Epithelial cell of prostate (primary cell): ENCODE results near the gene ARMC6.
A peak's percentile ranks its signal among the peaks of the same experiment; 100 is the strongest.

Experiments used
- DNase-seq: peaks from one replicate; pipeline ENCODE4 v3.0.0-alpha.2; 2011; ENCODE audit warnings: low read depth, low spot score
- H3K27ac ChIP-seq: fragments of 450-650 bp; 2 replicates; pipeline ENCODE4 v1.5.1; 2017; ENCODE audit warnings: mild to moderate bottlenecking

The ARMC6 gene

DNA sequence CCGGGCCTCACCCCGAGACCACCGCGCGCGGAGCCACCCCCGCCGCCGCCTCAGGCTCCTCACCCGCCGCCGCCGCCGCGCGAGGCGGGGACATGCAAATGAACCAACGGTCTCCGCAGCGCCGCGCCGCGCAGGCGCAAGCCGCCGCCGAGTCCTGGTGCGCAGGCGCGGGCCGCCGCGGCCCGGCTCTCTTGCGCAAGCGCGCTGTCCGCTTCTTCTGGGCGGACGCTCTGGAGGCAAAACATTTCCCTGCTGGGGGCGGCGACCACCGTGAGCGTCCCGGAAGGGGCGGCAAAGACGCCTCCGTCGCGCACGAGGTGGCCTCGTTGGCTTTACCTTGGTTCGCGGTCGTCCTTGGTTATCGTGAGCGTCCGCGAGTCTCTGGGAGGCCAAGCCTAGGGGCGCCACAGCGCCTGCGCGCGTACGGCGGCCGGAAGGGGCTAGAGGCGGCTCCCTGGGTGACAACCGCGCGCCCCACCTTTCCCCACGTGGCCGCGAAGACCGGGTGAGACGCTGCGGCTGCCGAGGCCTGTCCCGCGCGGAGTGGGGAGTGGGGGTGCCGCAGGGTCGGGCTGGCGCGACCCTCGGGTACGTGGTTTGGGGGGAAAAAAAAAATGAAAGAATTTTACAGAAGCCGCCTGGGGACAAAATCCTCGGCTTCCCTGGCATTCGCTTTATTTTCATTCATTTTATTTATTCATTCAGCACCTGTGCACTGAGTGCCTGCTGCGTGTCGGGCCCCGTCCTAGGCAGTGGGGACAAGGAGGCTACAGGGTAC is at the start of gene ARMC6, which contains the start of gene SUGP2:
Gene ARMC6, plus strand, starts transcription at position 178 of the 778 bp plus-strand sequence. CDS start 607 bp downstream, outside the sequence.
Gene SUGP2, minus strand, starts transcription at position 92 of the 778 bp plus-strand sequence. CDS start 2,446 bp downstream, outside the sequence.
- peak within 1 kb of the TSS; percentile 86 for H3K27ac ChIP-seq
- DNase-seq: peak; percentile 34

DNA sequence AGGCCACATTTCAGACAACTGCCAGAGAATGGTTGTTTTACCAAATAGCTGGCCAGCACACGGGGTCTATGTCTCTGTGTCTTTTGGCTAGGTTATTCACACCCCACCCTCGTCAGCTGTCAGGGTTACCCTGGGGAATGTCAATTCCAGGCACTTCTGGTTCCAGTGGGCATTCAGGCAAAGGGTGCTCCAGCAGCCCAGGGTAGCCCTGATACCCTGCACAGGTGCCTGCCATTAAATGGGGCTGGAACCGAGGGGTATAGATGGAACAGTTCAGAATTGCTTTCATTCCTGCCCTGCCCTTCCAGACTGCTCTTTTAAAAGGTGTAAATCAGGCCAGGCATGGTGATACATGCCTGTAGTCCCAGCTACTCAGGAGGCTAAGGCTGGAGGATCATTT is 49.2 kb upstream of the ARMC6 start:
- no peak overlapping the region for H3K27ac ChIP-seq
- no peak for DNase-seq

DNA sequence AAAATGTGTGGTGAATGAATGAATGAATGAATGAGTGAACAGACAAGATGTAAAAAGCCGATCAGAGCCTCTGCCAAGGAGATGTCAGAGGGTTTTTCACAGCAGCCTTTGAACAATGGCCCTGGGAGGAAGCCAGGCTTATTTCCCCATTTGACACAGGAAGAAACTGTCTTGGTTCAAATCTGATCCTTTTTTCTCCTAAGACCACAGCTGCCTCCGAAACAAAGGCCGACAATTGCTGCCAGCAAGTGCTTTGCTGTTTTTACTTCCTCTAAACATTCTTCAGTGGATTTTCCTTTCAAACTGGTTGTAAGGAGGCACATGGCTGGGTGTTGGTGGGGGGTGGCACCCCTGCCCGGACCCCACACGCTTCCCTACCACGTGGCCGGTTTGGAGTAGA is 48.1 kb upstream of the ARMC6 start:
- no peak for DNase-seq
- H3K27ac ChIP-seq: no peak overlapping the region

DNA sequence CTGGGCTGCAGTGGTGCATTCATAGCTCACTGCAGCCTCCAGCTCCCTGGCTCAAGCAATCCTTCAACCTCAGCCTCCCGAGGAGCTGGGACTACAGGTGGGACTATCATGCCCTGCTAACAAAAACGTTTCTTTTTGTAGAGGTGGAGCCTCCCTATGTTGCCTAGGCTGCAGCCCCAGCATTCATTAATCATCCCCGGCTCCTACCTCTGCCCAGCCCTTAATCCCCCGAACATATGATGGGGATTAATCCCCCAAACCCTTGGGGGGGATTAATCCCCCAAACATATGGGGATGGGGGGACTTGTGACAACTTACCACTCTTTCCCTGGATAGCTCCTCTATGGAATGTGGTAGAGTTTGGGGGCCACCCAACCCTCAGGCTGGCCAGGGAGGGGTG is 45.9 kb upstream of the ARMC6 start:
- no peak for DNase-seq

DNA sequence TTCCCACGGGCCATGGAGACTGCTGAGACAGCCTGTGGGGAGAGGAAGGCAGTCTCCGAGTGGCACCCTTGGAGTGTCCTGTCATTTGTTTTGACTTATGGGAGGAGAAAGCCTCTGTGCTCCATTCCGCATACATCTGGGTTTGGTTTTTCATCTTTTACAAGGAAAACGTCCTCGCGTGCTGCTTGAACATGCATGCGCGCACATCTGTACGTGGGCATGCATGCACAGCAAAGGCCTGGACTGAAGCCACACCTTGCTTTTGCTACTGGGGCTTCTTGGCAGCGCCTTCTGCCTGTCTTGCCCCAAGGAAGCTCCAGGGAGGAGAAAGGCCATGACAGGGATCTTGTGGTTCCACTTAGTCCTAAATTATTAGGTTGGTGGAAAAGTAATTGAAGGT is 44.1 kb upstream of the ARMC6 start:
- DNase-seq: no peak
- H3K27ac ChIP-seq: no peak overlapping the region

More for the DNA sequence above, 45.9 kb upstream of the ARMC6 start:
- H3K27ac ChIP-seq: no peak overlapping the region

DNA sequence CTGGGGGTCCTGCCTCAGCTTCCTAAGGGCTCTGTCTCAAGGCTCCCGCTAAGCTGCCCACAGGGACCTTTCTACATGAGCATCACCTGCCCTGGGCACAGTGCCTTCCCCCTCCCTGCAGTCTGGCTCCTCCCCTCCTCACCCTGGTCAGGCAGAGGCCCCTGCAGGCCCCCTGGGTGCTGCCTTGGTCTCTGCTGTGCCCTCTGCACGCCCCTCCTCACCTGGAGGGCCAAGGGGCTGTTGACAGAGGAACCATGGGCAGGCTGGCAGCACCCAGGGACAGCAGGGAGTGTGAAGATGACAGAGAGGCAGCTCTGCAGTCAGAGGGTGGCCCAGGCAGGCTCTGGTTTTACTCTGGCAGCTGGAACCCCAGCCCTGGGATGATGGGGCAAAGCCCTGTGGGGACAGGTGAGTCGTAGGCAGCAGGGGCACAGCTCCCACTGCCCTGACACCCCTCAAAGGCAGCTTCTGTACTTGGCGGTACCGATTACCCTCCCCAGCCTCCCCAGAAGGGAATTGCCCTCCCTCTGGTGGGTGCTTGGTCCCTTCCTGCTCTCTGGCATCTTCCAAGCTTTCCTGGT is 43.2 kb upstream of the ARMC6 start:
- no peak overlapping the region for H3K27ac ChIP-seq
- DNase-seq: no peak

DNA sequence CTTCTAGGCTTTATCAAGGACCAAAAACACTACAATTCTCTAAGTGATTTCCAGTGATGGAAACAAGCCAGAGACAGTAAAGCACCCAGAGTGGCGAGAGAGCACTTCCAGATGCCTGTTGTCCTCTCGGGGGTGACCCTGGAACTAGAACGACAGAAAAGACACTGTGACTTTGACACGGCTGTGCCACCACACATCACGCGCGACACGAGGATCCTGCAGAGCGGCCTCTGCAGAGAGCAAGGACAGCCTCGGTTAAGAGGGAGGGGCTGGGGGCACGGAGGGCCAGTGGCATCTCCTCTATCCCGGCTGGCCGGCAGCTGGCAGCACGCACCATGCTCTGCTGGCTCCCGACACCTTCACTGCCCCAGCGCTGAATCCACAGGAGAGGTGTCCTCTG is 42.4 kb upstream of the ARMC6 start:
- no peak for DNase-seq
- H3K27ac ChIP-seq: no peak overlapping the region

DNA sequence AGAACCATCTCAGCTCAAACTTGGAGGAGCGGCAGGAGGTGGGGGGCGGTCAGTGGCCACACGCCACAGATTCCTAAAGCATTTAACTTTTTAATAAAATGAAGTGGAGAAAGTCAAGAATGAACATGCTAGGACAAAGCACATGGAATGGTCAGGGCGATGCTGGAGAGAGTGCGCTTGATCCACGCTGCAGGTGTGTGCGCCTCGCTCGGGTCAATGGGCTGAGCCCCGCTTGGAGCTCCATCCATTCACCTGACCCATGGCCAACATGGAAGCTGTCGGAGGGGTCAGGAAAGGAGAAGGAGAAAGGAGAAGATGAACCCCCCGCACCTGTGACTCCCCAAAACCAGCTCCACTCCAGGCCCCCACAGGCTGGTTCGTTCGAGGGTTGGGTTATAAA is 41.9 kb upstream of the ARMC6 start:
- DNase-seq: no peak

DNA sequence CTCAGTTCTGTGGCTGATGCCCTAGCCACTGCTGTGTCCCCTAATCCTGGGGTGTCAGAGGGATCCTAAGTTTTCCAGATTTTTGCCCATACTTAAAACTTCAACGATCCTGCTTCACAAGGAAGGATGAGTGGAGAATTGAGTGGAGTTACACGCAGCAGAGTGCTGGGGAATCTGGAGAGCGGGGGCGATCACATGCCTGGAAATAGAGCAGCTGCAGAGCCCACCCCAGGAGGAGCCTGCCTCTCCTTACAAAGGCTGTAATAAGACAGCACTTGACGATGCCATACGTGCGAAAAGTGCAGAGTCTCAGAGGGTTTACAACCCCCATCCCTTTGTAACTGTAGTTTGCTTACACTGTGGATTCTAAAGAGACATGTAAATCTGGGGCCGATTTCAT is 40.7 kb upstream of the ARMC6 start:
- H3K27ac ChIP-seq: no peak overlapping the region
- no peak for DNase-seq

More for the DNA sequence above, 41.9 kb upstream of the ARMC6 start:
- no peak overlapping the region for H3K27ac ChIP-seq

DNA sequence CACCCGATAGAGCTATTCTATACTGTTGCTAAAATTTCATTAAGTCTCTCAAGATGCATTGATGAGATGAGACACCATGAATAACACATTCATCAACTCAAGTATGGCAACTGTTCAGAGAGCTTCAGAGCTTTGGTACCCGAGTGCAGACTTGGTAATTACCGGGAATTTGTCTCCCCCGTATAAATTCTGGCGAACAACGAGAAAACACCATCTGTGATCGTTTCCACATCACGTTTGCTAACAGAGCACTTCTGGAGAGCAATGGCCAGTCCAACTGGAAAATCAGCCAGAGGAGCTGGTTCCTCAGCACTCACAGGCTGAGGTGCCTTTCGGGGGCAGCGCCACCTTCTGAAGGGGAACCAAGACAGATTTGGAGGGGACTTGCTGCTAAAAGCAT is 40.3 kb upstream of the ARMC6 start:
- no peak overlapping the region for H3K27ac ChIP-seq
- DNase-seq: no peak

DNA sequence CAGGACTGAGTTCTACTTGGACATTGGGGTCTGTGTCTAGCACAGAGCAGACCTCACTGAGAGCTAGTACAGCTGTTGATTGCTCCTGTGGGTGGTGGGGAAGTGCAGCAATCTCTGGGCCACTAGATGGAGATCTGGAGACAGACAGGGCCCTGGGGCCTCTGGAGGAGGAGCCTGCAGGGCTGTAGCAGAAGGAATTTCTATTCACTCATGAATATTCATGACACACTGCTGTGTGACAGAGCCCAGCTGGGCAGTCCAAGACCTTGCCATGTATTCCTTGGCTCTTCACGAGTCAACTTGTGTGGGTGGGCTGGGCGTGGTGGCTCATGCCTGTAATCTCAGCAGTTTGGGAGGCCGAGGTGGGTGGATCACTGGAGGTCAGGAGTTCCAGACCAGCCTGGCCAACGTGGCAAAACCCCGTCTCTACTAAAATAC is 37.6 kb upstream of the ARMC6 start:
- DNase-seq: no peak
- no peak overlapping the region for H3K27ac ChIP-seq

DNA sequence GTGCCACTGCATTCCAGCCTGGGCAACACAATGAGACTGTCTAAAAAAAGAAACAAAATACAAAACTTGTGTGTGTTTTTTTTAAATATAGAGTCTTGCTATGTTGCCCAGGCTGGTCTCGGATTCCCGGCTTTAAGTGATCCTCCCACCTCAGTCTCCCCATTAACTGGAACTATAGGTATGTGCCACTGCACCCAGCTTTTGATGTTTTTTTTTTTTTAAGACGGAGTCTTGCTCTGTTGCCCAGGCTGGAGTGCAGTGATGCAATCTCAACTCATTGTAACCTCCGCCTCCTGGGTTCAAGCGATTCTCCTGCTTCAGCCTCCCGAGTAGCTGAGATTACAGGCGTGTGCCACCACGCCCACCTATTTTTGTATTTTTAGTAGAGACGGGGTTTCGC is 37.1 kb upstream of the ARMC6 start:
- H3K27ac ChIP-seq: no peak overlapping the region
- no peak for DNase-seq

DNA sequence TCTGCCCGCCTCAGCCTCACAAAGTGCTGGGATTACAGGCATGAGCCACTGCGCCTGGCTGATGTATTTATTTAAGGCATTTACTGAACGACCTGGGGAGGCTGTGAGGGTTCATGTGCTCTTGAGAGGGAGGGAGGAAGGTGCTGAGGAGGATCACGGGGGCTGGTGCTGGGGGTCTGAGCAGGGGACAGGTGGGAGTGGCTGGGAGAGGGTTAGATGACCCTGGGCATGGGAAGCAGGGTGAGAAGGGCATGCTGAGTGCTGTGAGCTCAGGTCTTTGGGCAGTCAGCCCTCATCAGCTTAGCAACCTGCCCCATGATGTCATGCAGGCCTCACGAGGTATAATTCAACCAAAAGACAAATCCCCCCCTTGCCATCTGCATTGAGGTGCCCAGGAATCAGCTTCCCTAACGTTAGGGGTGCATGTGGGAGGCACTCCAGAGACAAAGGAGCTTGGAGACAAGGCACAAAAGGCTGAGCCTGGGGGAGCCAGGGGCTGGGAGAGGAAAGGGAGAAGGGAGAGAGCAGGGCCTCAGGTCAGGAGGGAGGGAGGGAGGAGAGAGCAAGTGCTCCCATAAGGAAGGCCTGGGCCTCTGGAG is 36.5 kb upstream of the ARMC6 start:
- H3K27ac ChIP-seq: no peak overlapping the region
- DNase-seq: no peak

DNA sequence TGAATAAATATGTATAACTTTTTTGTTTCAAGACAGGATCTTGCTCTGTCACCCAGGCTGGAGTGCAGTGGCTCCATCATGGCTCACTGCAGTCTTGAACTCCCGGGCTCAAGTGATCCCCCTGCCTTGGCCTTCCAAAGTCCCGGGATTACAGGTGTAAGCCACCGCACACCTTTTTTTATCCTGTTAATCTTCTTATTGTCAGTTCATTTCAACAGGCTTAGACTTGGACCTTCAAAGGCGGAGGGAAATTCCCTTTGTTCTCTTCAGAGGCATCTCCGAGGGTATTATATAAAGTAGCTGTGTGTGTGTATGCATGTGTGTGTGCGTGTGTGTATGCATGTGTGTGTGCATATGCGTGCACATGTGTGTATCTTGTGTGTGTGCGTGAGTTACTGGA is 35.1 kb upstream of the ARMC6 start:
- no peak overlapping the region for H3K27ac ChIP-seq
- DNase-seq: no peak

DNA sequence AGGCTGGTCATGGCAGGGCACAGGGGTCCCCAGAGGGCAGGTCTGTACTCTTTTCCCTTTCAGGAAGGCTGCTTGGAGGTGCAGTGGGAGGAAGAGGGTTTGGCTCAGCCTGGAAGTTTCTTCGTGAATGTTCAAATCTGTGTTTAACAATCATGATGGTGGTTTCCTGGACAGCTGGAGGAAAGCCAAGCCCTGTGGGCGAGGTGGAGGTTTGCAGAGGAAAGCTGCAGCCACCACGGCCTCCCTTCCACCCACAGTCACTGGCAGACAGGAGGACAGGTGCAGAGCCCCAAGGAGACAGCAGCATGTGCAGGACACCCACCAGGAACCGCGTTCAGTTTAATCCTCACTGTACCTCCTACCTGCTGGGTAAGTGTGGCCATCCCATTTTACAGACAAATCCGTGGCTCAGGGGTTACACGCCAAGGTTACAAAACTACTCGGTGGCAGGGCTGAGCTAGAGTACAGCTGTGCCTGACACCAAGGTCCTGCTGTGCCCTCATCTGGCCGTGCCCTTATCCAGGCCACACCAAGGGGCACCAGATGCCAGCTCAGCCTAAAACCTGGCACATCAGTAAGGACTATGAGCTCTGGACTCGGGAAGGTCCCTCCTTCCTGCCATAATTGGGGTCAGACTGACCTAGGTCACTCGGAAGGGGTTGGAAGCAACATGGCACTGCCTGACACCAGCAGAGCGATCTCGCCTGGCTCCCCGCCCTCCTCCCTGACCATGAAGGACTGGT is 34.2 kb upstream of the ARMC6 start:
- no peak for DNase-seq
- no peak overlapping the region for H3K27ac ChIP-seq

DNA sequence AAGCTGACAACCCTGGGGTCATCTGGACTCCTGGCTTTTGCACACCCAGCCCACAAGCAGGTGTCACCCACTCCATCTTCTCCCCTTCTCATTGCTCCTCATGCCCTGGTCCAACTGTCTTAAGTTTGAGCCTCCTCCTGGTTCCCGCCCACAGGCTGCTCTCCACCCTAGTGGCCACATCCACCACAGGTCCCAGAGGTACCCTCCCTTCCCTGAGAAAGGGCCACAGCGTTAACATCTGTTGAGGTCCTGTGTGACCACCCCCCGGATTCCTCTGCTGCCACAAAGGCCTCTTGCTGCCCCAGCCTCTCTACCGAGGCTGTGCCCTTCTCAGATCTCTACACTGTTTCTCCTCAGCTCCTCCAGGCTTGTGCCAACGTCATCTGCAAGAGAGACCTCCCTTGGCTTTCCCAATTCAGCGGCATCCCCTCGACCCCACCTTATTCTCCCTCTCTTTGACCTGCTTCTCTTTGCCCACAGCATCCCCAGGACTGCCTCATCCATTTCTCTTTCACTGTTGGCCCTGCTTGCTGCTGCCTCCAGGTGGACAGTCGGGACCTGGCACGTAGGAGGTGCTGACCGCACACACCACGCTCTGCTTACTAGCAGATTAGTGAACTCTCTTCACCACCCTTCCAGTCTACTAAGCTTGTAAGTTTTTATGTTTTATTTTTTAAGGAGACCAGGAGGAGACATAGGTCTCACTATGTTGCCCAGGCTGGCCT is 33.3 kb upstream of the ARMC6 start:
- H3K27ac ChIP-seq: no peak overlapping the region

DNA sequence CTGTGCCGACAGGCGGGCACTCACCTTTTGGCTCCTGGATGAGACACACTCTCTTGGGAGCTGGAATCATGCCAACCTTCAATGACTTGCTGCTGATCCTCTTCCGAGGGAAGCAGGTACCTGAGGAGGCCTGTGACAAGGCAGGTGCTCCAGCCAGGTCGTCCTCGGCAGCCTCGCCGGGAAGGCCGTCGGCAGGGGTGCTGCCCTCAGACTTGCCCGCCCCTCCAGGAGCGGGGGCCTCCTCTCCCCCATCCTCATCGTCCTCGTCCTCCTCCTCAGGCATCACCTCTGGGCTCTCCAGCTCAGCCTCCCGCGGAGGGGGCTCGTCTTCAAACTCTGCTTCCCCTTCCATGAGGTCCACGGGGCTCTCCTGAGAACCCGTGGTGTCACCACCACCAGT is 29.3 kb upstream of the ARMC6 start:
- DNase-seq: no peak
- H3K27ac ChIP-seq: no peak overlapping the region

More for the DNA sequence above, 33.3 kb upstream of the ARMC6 start:
- no peak for DNase-seq

DNA sequence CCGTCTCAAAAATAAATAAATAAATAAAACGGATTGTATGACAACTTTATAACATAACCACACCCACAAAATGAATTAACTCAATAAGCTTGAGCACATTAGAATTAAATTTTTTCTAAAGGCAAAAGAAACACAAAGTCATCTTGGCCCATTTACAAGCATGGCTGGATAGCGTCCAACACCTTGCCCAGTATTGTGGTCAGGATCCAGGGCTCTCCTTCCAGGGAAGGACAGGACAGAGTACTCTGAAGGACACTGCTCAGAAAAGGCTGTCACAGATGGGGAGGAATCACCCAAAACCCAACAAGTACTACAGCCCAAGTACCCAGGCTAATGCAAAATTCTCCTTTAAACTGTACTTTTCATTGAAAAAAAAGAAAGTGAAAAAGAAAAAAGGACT is 27.2 kb upstream of the ARMC6 start:
- no peak for DNase-seq

DNA sequence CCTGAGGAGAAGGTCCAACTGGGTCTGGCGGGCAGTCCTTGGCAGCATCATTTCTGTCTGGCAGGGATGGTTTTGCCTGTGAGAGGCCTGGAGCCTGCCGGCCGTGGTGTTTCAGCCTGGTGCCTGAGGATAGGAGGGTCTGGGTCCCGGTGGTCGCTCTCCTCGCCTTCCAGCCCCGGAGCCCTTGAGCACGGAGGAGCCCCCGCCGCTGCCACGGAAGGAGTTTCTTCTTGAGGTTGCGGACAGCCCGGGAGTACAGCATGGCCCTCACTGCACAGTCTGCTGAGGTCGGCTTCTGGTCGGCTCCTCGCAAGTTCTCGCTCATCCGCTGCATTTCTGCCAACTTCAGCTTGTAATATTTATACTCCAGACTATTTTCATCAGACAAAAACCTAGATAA is 23.5 kb upstream of the ARMC6 start:
- no peak overlapping the region for H3K27ac ChIP-seq
- DNase-seq: no peak

More for the DNA sequence above, 27.2 kb upstream of the ARMC6 start:
- H3K27ac ChIP-seq: no peak overlapping the region

DNA sequence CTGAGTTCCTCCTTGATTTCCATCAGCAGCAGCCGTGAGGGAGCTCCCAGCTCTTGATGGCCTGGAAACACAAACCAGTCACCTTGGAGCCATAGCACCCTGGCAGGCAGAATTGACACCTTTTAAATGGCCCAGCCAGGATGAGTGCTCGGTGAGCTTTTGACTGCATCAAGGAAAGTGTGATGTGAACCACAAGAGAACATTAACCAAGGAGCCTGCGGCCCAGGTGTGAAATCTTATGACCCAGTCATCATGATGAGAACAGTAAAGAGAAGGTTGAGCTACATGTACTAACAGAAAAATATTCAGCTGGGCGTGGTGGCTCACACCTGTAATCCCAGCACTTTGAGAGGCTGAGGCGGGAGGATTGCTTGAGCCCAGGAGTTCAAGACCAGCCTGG is 22.9 kb upstream of the ARMC6 start:
- no peak for DNase-seq
- H3K27ac ChIP-seq: no peak overlapping the region
